Measurements from ENCODE around the gene ECEL1.
A peak's percentile ranks its signal among the peaks of the same experiment; 100 is the strongest.

The ECEL1 gene

DNA sequence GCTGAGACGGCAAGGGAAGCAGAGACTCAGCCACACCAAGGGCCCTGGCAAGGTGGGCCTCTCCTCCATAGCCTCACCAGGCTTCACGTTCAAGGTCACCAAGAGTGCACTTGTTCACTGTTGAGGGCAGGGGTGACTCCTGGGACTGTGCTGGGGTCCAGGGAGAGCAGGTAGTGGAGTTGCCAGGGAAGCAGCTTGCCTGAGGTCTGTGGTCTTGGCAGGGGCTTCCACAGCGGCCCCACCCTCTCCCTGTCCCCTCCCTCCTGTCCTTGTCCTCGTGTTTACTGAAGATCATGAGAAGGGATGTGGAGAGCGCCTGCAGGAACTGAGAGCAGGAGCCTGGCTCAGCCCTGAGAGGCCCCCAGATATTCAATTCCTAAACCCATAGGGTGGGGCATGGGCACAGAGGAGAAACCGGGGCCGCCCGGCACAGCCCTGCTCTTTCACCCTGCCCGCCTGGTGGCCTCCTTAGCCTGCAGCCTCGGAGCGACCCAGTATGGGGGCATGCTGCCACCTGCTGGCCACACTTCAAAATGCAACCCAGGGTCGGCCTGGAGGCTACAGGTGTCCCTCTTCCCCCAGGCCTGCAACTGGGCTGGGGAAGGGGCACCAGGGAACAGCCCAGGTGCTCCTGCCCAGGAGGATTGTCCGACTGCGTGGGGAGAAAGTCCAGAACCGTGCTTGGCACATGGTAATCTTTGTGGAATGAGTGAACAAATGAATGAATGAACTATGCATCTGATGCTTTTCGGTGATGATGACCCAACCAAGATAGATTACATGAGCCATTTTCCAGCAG, 47.2 kb downstream of the ECEL1 start:
- DNase-seq: peak; percentile 53

DNA sequence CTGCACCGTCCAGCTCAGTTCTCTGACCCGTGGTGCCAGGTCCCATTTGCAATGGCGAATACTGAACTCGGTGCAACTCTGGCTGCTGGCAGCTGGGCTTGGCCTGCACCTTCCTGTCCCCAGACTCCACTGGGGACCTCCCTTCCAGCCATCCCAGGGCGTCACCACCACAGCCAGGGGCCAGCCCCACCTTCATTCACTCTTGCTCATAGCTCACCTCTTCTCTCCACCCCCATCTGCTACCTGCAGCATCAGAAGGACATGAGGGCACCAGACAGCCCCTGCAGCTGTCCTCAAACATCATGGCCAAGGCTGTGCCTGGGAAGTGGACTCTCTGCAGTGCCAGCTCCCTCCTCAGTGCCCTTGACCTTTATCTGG, 47.9 kb downstream of the ECEL1 start:
- DNase-seq: no peak

DNA sequence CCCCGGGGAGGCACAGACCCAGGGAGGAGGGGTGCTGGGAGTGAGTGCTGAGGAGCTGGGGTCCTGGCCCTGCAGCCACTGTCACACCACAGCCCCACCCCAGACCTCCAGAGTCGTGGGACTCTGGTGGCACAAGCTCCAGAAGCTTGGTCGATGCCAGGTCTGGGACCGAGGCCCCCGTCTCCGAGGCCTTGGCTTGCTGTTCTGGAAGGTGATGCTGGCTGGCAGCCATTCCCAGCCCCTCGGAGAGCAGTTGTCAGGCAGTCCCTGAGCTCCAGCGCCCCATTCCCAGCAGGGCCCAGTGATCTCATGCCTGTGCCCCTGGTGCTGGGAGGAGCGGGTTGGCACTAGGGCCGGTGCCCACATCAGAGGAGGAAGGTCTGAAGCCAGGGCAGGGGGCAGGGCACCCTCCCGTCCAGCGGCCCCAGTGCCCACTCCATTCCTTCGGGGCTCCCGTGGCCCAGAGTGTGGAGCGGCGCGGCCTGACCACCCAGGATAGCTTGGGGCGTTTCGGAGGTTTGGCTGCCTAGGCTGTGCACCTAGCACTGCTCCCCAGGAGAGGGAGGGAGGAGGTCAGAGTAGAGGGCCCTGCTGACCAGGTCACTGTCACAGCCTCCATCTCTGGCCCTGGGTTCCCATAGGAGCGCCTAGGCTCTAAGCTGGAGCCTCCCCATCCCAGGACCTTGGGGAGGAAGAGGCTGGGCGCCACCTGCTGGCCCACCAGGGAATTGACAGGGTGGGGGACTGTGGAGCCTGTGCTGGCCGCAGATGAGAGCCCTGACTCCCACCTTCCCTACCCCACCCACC, 48.5 kb downstream of the ECEL1 start:
- DNase-seq: no peak

DNA sequence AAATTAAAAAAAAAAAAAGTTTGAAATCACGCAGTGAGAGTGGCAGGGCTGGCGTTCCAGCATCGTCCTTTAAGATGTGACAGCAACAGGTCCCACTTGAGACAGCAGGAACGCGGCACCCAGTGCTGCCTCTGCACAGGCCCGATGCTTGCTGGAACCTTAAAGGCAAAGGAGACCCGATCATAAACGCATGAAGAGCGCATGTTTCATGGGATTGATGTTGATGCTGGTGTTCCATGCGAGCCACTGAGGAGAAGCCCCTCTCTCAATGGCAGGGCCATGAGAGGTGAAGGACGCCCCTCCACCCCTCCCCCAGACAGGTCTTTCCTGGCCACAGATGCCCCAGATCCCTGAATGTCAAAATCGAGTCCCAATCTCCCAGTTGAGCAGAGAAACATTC, 49.5 kb downstream of the ECEL1 start:
- DNase-seq: no peak

DNA sequence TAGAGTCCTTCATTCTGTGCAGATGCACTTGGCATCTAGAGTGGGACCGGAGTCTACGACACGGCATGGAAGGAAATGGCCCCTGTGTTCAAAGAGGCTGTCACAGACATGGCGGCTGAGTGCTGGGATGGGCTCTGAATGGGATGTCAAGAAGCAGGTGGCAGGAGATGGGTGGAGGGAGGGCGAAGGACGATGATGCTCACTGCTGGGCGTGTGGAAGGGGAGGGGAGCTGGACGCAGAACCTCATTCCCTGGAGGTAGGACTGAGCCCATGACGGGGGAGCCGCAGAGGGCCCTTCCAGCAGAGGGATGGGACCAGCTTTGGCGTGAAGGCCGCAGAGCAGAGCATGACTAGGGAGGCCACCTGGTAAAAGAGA, 50.5 kb downstream of the ECEL1 start:
- DNase-seq: no peak

DNA sequence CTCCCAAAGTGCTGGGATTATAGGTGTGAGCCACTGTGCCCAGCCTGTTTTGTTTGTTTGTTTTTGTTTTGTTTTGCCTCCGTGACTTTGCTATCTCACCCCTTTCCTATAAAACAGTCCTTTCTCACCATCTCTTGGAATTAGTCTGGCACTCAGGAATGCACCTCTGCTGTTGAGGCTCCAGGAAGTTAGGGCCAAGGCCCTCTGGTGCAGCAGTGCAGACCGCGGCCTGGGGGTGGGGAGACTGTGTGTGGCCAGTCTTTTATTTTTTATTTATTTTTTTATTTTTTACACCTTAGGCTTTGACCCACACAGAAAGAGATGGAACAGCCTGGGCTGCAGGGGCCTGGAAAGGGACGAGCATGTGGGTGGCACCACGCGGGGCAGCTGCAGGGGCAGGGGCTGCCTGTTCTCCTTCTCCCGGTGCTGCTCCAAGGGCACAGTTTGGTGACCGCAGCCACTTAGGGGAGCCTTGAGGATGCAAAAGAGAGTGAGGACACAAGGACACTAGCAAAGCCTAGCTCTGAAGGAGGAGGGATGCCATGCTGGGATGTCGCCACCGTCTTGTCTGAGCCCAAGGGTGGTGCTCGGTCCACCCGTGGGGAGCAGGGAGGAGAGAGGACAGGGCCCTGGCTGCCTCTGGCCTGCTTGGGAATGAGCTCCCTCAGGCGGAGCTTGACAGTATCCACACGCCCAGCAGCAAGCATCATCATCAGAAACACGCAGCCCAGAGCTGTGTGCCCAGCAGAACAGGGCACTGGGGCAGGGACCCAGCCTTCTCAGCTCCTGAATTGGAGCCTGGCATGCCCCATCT, 51.0 kb downstream of the ECEL1 start:
- DNase-seq: no peak

DNA sequence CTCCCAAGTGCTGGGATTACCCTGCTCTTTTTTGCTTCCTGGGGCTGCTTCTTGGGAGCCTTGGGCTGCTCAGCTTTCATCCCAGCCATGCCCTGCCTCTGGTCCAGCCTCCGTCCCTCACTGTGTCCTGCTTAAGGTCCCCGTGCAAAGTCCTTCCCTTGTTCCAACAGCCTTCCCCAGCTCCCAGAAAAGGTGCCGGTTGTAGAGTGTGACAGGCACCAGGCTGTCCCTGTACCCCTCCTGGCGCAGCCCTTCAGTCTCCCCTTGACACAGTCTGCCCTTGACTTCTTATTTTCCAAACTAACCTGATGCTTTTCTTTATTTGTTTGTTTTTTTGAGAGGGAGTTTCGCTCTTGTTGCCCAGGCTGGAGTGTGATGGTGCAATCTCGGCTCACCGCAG, 51.8 kb downstream of the ECEL1 start:
- DNase-seq: no peak

DNA sequence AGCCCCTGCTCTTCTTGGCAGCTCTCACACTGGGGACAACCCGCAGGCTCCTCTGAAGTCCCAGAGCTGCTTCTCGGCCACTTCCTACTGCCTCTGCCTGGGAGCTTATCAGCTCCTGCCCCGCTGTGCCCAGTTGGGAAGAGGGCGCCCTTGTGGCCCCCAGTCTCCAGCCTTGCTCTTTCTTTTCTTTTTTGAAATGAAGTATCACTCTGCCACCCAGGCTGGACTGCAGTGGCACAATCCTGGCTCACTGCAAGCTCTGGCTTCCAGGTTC, 52.3 kb downstream of the ECEL1 start:
- no peak for DNase-seq

DNA sequence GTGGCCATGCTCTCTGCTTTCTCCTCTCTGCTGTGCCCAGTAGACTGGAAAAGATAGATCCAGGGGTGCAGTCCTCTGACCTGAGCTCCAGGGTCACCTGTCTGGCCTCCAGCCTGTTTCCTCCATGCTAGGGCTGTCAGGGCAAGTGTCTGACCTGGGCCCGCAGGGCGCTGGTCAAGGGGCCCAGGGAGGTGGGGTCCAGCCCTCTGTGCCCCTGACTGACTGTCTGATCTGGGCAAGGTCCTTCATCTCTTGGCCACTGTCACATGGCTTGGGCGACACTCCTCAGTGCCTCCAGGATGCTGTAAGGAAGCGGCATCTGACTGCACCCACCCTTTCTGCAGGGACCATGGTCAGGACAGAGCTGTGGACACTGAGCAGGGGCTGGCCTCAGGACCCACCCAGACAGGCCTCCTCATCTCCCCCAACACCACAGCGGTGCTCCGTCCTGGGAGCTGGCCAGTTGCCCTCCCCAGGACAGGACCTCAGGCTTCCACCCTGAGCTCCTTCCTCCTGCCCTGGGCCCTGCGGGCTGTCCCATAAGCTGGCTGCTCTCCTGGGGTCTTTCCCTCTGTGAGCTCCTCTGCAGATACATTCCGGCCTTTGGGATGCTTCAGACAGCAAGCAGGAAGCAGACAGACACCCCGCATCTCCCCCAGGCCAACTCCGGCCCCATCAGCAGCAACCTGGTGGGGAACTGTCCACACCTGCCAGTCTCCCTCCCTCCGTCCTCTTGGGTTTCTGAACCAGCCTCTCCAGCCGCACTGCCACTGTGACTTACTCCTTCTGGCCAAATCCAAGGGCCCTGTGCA, 52.9 kb downstream of the ECEL1 start:
- DNase-seq: no peak

DNA sequence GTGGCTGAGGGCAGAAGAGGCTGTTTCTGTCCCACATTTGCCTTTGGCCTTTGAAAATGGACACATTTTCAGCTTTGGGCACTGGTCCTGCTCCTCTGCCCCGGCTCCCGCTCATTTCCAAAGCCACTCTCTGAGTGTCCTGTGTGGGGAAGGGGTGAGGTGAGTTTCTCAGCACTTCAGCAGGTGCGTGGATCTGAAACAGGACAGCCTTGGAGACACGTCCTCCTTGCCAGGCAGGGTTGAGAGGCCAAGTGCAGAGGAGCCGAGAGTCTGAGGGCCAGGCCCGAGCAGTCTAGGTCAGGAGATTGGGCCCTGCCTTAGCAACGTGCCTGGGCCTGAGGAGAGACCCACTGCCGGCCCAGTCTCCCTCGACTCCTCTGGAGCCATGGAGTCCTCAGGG, 53.5 kb downstream of the ECEL1 start:
- peak; percentile 23 for DNase-seq

DNA sequence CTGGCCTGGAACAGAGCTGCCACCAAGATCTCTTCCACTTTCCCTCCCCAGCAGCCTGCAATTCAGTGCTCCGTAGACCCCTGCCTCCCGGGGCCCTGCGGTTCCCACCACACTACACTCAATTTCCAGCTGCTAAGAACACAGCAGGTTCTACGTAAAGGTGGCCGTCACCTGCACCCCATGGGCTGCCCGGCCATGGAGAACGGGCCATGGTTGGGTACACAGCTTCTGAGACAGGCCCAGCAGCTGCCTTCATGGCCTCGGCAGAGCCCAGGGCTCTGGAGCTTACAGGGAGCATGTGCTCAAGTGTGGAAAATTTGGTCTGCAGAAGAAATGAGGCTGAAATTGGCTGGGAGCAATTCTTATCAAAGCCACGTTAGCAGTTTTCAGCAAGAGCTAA, 54.0 kb downstream of the ECEL1 start:
- peak; percentile 61 for DNase-seq

DNA sequence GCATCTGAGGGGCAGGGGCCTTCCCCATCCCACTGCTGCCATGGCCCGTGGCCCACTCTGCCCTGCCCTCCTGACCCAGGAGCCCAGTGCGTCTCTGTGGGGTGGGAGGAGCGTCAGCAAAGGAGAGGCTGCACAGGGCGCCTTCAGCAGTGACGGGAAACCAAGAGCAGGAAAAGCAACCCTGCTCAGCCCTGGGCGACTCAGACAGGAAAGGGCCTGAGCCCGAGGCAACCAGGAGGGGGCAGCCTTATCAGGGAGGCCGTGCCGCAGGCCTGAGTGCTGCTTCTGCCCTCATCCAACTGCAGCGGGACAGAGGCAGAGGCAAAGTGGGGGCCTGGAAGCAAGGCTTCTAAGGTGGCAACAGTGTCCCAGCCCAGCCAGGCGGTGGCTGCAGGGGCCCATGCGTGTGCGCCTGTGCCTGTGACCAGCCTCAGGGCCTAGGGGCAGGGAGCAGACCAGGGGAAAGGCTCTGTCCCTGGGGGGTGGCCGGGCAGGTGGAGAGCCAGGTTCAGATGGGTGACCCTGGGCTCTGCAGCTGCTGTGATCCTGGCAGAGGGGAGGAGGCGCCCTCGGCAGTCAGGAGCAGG, 54.9 kb downstream of the ECEL1 start:
- no peak for DNase-seq

DNA sequence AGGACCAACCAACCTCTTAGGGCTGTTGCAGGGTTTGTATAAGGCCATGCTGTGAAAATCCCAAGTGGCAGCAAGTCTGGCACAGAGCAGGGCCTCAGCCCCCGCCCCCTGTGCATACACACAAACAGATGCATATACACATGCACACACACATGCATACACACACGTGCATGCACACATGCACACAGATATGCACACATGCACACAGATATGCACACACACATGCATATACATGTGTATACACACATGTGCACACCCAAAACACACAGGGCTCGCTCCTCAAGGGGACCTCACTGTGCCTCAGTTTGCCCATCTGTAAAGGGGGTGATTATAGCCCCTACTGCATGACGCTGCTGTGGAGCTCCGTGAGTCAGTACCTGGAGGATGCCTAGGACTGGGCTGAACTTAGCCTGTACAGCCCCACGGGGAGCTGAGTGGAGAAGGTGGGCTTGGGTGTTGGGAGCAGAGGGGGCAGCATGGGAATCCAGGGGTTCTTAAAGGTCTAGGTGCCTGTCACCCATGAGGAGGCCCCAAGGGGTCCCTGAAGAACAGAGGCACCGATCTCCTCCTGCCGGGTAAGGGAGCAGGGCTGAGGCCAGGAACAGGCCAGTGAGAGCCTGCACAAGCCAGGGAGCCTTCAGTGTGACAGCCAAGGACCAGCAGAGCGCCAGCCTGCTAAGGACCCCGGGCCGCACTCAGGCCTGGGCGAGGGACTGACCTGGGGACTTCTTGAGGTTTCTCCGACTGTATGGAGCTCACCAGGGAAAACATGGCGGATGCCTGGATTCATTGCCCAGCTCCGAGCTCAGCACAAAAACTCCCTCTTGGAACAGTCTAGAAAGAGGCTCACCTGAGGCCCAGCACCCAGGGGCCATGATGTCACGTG, 55.7 kb downstream of the ECEL1 start:
- DNase-seq: no peak

Data from DMS79 treated with DMSO at 0.1 percent for 48 hours (cell line).